ENCODE measurements around the gene KIF17. TPM values are rescaled to one million over a fixed set of nuclear protein-coding genes. Genes with fewer than 3 reads are reported as not detected.

Gene KIF17
- total RNA-seq, result 1 to 10 TPM; 3.2 to 4.0 TPM
- long read RNA-seq, partial matches to known transcripts, result 0 of 4 reads
- long read RNA-seq, other reads (novel, unspliced or antisense), result 1 of 4 reads

- intact Hi-C loops (cut with DNase I), result no loop called here
- ATAC-seq (peak; percentile 90 to 92), DNase-seq (peak; percentile 85)
These were observed at the start of gene KIF17 for GRCh38 chr1:20717452-20718342. KIF17 (minus strand) TSS chr1:20718007; CDS start chr1:20717706, 301 bp downstream.

DNA sequence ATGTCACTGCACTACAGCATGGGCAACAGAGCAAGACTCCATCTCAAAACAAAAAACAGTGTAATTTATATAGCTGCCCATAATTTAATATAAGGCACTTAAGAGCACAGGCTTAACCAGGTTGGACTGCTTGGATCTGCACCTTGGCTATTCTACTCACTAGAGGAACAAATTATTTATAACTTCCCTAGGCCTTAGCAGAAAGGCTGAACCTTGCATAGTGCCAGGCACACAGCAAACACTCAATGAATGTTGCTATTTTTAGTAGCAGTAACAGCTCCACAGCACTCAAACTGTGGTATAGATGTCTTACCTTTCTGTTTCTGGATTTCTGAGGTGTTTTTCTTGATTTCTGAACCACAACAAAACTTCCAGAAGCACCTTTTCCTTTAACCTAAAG is 49.5 kb upstream of the KIF17 start:
- intact Hi-C loops (cut with DNase I), result no loop called here
- DNase-seq (no peak), ATAC-seq (peak in 1 of 2 donors; percentile 29)

GRCh38 chr1:20763417-20763816 is 45.6 kb upstream of the KIF17 start:
- ATAC-seq, result no peak

GRCh38 chr1:20760322-20760721 is 42.5 kb upstream of the KIF17 start:
- intact Hi-C loops (cut with DNase I), result no loop called here
- DNase-seq, result no peak
- no peak for ATAC-seq

More at GRCh38 chr1:20763417-20763816, 45.6 kb upstream of the KIF17 start:
- DNase-seq, result no peak
- intact Hi-C loops (cut with DNase I), result no loop called here

DNA sequence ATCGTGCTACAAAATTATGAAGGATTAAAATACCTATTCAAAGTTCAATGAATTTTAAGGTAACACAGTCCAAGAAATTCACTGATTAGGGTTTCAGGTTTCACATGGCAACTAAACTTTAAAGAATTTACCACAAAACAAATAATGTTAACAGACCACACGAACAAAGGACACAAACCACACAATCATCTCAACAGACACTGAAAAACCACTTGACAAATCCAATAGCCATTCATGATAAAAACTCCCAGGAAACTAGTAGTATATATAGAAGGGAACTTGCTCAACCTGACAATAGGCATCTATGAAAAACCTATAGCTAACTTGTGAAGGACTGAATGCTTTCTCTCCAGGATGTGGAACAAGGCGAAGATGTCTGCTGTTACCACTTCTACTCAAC is 35.8 kb upstream of the KIF17 start:
- intact Hi-C loops (cut with DNase I), result no loop called here
- ATAC-seq (no peak), DNase-seq (no peak)

GRCh38 chr1:20751462-20751990 is 33.7 kb upstream of the KIF17 start:
- intact Hi-C loops (cut with DNase I), result no loop called here
- no peak for DNase-seq
- ATAC-seq, result no peak

- no peak for ATAC-seq
- intact Hi-C loops (cut with DNase I), result no loop called here
- no peak for DNase-seq
These were observed 24.9 kb upstream of the KIF17 start for GRCh38 chr1:20742671-20743070.

DNA sequence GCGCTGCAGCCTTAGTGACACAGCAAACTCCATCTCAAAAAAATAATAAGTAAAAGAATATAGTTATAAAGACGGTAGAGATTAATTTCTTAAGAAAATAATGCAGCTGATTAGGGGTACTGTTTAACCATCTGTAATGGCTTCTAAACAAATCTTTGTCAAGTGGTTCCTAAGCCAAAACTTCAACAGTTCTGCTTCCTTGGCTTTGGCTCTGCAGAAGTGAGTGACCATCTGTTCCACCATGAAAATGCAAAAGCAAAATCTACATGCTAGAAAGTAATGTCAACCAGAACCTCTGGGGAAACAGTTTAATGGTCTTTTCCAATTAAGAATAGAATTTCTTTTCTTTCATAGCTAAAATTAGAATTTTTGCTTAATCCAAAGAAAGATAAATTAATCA is 23.0 kb upstream of the KIF17 start:
- no peak for ATAC-seq
- intact Hi-C loops (cut with DNase I), result no loop called here

DNA sequence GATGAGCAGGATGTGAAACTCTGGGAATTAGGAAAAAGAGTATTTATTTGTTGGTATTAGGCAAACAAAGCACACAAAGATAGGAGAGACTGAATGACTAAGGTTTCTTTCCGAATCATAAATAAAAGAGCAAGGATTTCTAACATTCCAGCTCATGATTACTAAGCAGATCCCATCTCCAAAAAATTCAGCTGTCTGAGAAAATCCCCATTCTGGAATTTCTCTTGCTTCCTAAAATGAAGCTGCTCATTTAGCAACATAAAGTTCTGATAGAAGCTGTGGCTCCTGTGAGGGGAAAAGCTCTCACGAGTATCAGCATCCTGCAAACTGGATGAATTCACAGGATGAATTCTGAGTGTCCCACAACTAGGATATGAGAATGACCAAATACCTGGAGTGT is 21.4 kb upstream of the KIF17 start:
- ATAC-seq (no peak), DNase-seq (no peak)
- intact Hi-C loops (cut with DNase I), result no loop called here

More for the DNA sequence above, 23.0 kb upstream of the KIF17 start:
- no peak for DNase-seq

- ATAC-seq (no peak), DNase-seq (no peak)
- intact Hi-C loops (cut with DNase I), result no loop called here
These were observed 17.8 kb upstream of the KIF17 start for GRCh38 chr1:20735581-20736111.

GRCh38 chr1:20733360-20733975 is 15.7 kb upstream of the KIF17 start:
- intact Hi-C loops (cut with DNase I), result no loop called here
- peak; percentile 1 to 9 for ATAC-seq

DNA sequence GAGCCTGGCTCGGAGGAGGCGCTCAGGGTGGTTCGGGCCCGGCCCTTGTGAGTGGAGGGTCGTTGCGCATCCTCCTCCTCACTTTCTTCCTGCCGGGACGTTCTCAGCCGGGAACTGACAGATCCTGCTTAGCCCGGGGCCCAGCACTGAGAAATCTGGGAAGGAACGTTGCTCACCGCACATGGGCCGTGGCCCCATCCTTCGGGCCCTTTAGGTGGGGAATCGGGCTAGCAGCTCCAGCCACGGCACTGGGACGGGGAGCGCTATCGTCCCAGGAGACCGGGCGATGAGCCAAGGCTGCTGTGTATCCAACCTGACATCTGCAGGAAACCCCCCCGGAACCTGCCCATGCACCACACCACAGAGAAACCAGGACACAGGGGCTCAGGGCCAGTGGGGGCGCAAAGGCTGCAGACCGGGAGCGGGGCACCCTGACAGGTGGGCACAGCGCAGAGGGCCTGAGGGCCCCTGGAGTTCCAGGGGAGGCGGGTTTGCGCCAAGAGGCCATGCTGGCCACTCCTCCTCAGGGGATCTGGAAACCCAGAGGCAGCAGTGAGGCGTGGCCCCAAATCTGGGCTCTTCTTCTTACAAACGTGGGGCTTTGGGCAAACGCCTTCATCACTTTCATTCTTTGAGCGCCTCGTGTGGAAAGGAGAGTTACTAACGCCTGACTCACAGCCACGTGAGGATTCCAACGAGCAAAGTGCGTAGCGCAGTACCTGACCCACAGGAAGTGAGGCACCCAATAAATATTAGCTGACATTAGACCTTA is 15.0 kb upstream of the KIF17 start, which contains the start of gene SH2D5:
Gene SH2D5, minus strand, starts transcription at position 116 of the 772 bp plus-strand sequence. CDS start 4,659 bp downstream, outside the sequence.
- intact Hi-C loops (cut with DNase I), result no loop called here
- peak; percentile 75 for DNase-seq
- ATAC-seq, result peak; percentile 66 to 83

More at GRCh38 chr1:20733360-20733975, 15.7 kb upstream of the KIF17 start:
- DNase-seq, result no peak

GRCh38 chr1:20732071-20732587 is 14.3 kb upstream of the KIF17 start:
- ATAC-seq, result peak; percentile 80 to 88
- DNase-seq, result peak; percentile 67
- intact Hi-C loops (cut with DNase I), result no loop called here

DNA sequence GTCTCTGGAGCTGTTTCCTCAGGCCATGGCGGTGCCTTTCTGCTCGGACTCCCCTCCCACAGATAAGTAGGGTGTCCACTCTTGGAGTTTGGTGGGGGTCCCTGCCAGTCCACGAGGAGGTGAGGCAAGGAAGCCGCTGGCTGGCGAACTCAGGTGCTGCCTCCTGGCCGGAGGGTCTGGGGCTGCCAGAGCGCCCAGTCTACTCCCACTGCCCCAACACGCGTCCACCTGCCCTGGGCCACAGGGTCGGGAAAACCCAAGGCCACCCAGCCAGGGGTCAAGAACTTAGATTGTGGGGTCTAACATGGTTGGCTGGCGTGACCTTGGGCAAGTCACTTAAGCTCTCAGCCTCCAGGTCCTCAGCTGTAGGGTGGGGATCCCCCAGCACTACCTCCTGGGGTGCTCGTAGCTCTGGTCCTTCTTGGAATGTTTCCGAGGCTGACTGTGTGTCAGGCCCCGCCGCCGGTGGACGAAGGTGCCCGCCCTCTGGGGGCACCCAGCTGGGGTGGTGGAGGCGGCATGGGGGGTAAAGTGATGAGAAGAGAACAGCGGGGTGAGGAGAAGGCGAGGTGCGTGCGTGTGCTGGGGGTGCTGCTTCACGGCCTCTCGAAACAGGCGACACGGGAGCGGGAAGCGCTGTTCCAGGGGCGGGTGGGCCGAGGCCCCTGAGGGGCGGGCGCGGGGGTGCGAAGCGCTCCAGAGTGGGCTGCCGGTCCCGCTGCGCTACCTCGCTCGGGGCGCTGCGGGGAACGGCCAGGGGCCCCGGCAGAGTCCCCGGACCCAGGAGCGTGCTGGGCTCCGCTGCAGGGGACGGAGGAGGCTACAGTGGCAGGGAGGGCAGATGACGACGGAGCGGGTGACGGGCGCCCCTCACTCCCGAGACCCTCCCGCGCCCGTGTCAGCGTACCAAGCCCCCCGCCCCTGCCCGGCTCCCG is 13.5 kb upstream of the KIF17 start:
- no peak for ATAC-seq
- DNase-seq, result no peak
- intact Hi-C loops (cut with DNase I), result no loop called here

- ATAC-seq, result no peak
- intact Hi-C loops (cut with DNase I), result no loop called here
- no peak for DNase-seq
These were observed 12.9 kb upstream of the KIF17 start for GRCh38 chr1:20730690-20731056.

- ATAC-seq, result no peak
- no peak for DNase-seq
- intact Hi-C loops (cut with DNase I), result no loop called here
These were observed 12.3 kb upstream of the KIF17 start for GRCh38 chr1:20729990-20730689.
